Measurements from ENCODE around the gene ACTMAP.
"Not testable (repeated sequence)": the region's sequence is repeated elsewhere in the genome, so short reads cannot be mapped to it uniquely, and the experiment has no call there.

The ACTMAP gene, protein sequence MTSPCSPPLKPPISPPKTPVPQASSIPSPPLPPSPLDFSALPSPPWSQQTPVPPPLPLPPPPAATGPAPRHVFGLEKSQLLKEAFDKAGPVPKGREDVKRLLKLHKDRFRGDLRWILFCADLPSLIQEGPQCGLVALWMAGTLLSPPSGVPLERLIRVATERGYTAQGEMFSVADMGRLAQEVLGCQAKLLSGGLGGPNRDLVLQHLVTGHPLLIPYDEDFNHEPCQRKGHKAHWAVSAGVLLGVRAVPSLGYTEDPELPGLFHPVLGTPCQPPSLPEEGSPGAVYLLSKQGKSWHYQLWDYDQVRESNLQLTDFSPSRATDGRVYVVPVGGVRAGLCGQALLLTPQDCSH

DNA sequence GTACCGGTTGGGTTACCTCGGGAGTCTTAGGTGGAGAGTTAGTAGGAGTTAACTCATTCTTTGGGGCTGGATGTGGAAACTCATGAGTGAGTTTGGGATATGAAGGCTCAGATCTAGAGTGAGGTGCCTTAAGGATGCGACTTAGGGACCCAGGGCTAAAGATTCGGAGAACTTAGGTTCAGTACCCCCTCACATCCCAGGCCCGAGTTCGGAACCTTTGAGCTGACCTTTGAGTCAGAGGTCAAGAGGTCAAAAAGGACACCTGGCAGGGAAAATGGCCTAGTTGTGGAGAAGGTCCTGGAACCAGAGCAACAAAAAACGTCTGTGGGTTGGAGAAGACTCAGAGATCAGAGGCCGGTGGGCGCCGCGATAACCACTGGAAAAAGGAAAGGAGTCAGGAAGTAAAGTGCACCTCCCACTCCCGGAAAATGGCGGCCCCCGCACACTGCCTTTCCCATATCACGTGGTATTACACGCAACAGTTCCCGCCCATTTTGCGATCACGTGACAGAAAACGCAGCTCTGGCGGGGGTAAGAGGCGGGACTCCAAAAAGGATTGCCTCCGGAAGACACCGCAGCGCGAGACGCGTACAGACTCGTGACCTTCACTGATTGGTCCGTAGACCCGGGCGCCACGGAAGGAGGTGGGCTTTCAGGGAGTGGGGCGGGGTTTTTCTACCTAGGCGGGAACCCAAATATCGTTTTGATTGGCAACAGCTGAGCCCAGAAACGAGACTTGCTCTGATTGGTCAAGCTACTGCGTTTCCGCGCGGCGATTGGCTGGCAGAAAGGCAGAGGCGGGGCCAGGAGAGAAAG is at the start of gene ACTMAP:
Gene ACTMAP (minus strand): TSS at position 420 of the 816 bp plus-strand sequence. CDS start 674 bp downstream, outside the sequence.
- peak; percentile 100 for DNase-seq (ENCODE audit: low spot score)

DNA sequence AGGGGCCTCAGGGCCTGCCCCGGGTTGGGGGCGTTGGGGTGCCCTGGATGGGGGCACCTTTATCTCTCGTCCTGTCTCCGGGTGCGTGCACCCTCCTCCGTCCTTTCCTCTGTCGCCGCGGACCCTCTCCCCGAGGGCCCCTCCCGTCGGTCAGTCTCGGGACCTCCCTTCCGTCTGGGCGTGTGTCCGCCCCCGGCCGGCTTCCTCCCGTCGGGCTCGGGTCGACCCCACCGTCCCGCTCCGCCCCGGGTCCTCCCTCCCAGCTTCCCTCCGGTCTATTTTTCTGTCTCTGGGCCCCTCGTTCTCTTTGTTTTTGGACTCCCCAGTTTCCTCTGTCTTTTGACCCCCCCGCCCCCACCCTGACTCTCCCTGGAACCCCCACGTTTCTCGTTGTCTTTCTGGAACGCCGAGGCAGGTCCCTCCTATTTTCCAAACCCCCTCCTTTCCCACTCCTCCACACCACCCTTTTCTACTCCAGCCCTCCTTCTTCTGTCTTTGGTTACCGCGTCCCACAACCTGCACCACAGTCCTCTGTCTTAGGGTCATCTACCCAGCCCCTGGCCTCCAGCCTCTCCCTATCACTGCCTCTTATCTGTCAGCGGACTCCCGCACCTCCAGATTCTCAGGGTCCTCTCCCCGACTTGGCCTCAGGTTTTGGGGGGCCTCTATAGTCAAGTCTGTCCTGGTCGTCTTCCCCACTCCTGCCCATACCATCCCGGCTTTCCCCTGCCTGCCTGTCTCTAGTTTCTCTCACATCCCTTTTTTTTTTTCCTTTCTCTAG is 49.5 kb upstream of the ACTMAP start:
- no peak for DNase-seq (ENCODE audit: low spot score)

DNA sequence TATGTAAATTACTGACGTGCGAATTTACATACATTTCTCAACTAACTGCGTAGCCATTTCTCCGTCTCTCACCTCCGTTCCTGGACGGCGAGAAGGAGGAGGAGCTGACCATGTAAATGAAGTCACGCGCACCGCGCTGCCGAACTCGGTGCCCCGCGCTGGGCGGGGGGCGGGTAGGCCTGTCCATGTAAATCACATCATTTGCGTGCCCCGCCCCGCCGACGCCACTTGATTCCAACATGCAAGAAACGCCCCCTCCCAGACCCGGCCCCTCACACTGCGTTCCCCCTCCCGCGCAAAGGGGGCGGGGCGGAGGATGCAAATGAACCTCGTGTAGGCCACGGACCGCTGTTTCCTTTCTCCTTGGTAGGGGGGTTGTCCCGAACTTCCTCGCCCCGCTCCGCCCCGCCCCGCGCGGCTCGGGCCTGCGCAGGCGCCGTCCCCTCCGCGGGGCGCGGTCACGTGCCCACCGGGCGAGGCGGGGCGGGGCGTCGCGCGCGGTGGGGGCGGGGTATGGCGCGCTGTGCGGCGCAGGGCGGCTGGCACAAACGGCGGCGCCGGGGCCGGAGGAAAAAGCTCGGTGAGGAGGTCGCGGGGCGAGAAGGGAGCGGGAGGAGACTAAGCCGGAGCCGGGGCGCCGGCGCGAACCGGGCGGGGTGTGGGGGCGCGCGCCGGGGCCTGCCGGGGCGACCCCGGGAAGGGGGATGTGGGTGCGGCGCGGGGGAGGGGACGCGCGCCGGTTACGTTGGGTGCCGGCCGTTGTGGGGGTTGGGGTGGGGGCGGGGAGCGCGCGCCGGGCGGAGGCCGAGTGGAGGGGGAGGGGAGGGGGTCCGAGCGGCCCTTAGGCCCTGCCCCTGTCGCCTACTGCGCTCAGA is 48.6 kb upstream of the ACTMAP start, which contains the start of gene EGLN2:
Gene EGLN2 (plus strand): TSS at position 509 of the 875 bp plus-strand sequence. CDS start 1,382 bp downstream, outside the sequence.
- DNase-seq (ENCODE audit: low spot score): peak; percentile 99

- no peak for DNase-seq (ENCODE audit: low spot score)
These were observed 47.8 kb upstream of the ACTMAP start for GRCh38 chr19:40797963-40798682.

DNA sequence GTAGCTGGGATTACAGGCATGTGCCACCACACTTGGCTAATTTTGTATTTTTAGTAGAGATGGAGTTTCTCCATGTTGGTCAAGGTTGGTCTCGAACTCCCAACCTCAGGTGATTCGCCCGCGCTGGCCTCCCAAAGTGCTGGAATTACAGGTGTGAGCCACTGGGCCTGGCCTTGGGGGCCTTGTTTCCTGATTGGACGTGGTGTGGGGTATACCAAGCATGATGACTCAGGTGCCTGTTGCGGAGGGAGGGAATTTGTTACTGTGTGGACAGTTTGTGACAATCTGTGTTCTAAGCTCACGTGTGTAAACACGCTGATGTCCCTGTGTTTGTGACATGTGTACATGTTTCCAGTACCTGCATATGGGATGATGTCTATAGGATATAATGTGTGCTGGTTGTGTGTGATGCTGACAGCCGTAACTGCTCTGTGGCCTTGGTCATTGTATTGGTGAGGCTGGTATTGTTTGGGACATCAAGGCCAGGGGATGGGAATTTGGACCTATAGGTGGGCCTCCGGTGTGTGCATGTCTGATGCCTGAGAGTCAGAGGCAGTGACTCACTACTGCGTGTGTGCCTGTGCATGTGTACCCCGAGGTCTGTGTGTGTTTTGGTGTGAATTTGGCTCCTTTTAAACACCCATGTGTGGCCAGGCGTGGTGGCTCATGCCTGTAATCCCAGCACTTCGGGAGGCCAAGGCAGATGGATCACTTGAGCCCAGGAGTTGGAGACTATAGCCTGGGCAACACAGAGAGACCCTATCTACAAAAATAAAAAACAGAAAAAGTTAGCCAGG is 47.1 kb upstream of the ACTMAP start:
- DNase-seq (ENCODE audit: low spot score): no peak

- DNase-seq (ENCODE audit: low spot score): no peak
These were observed 41.7 kb upstream of the ACTMAP start for GRCh38 chr19:40791996-40792395.

- DNase-seq (ENCODE audit: low spot score): no peak
These were observed 41.1 kb upstream of the ACTMAP start for GRCh38 chr19:40791349-40791748.

GRCh38 chr19:40786060-40787037 is 36.1 kb upstream of the ACTMAP start:
- no peak for DNase-seq (ENCODE audit: low spot score)

GRCh38 chr19:40785526-40785925 is 35.2 kb upstream of the ACTMAP start:
- DNase-seq (ENCODE audit: low spot score): no peak

GRCh38 chr19:40784146-40784545 is 33.9 kb upstream of the ACTMAP start:
- DNase-seq (ENCODE audit: low spot score): not testable (repeated sequence)

DNA sequence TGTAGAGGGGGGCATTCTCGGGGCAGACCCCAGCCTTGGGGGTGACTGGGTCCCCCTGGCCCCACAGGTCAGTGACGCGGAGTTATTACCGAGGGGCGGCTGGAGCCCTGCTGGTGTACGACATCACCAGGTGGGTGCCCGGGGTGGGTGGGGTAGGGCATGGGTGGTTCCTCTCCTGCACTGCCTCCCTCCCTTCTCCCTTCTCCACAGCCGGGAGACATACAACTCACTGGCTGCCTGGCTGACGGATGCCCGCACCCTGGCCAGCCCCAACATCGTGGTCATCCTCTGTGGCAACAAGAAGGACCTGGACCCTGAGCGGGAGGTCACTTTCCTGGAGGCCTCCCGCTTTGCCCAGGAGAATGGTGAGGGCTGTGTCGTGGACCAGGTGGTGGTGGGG is 33.4 kb upstream of the ACTMAP start:
- DNase-seq (ENCODE audit: low spot score): no peak

GRCh38 chr19:40781140-40781539 is 30.9 kb upstream of the ACTMAP start:
- no peak for DNase-seq (ENCODE audit: low spot score)

DNA sequence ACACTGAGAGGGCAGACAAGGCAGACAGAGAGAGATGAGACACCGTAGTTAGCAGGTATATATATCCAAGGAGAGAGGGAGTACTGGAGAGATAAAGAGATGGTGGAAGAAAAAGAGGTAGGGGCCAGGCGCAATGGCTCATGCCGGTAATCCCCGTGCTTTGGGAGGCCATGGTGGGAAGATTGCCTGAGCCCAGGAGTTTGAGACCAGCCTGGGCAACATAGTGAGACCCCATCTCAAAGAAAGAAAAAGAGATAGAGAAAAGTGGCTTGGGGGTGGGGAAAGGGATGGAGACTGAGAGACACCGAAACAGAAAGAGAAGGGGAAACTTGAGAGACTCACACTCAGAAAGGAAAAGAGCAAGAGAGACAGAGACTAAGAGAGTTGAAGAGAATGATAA is 30.3 kb upstream of the ACTMAP start:
- no peak for DNase-seq (ENCODE audit: low spot score)

DNA sequence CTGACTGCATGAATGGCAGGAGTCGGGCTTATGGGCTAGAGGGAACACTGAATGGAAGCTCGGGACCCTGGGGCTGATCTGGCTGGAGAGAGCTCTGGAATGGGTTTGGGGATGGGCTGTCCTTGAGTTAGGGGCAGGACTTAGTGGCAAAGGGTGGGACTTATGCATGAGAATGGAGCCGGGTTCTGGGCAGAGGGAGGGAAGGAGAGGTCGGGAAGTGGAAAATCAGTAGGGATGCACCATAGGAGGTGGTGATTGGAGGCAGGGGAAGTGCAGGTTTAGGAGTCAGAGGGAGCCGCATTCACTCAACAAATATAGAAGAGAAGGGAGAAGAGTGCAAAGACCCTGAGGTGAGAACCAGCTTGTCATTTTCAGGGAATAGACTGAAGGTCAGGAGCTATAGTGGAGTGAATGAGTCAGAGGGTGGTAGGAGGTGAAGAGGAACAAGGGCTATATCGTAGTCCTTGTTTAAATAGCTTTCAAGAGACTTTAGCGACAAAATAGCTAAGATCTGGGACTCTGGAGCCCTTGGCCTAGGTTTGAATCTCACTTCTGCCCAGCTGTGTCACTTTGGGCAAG is 28.5 kb upstream of the ACTMAP start:
- peak; percentile 67 for DNase-seq (ENCODE audit: low spot score)

DNA sequence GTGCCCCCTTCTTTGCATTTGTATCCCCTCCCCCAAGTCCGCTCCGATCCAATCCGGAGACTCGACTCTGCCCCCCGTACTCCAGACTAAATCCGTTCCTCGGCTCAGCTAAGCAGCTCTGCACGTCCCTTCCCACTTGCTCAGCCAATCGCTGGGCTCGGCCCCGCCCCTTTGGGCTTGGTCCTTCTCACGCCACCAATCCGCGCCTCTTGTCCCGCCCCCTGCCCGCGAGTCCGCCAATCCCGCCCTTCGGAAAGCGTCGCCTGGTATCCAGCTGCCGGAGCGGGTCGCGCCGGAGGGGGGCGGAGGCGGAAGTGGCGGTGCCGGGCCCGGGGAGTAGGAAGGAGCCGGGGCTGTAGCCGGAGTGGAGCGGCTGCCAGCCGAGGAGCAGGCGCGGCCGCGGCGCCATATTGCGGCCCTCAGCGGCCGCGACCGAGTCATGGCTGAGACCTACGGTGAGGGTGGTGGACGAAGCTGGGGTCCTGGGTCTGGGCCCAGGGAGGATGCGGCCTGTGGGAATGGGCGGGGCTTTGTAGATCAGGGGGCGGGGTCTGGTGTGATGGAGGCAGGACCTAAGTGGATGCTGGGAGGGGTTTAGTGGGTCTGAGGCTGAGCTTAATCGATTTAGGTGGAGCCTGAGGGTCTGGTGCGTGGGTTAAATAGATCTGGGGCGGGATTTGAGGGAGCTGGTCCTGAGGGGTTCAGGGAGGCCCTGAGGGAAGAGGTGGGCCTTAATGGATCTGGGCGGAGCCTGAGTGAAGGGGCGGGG is 27.8 kb upstream of the ACTMAP start, which contains the start of gene RAB4B:
Gene RAB4B (plus strand): TSS at position 311 of the 769 bp plus-strand sequence. CDS start 129 bp downstream, at position 440.
- DNase-seq (ENCODE audit: low spot score): peak; percentile 99

DNA sequence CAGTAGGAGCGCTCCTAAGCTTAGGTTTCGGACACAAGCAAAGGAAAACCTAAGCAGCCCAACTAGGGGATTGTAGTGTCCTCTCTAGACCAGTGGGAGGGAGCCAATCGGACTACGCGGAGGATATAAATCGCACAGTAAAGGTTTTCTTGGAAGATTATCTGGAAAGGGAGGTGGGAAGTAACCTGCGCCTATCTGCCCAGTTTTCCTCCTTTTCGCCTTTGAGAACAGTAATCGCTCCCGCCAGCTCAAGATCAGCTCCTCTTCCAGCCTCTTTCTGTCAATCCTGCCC is 27.3 kb upstream of the ACTMAP start:
- no peak for DNase-seq (ENCODE audit: low spot score)

GRCh38 chr19:40776932-40777644 is 26.8 kb upstream of the ACTMAP start:
- peak; percentile 90 for DNase-seq (ENCODE audit: low spot score)

Data from RKO (cell line).